ENCODE measurements around the gene IKZF3. TPM values are rescaled to one million over a fixed set of nuclear protein-coding genes. Genes with fewer than 3 reads are reported as not detected.

Gene IKZF3
- total and polyA plus RNA-seq, 8 donors = 0.56 to 5.4 (median 1.1) TPM; not detected in 1

- H3K4me3 ChIP-seq = peak overlapping the region; percentile 64 to 72 (median 66)
- peak overlapping the region; percentile 91 to 96 (median 96) for H3K27ac ChIP-seq
- TF ChIP-seq CTCF (IDR thresholded peaks at IDR 0.05) = no peak
- no peak for TF ChIP-seq POLR2A (IDR thresholded peaks at IDR 0.05)
- TF ChIP-seq POLR2AphosphoS5 (IDR thresholded peaks at IDR 0.05) = peak in 2 of 3 donors; percentile 3 to 31
- H3K36me3 ChIP-seq = no peaks in the 10 kb centered on the region
- H3K4me1 ChIP-seq = peaks cover 6 to 36% (median 24%) of the 10 kb centered on the region in 4 donors
- intact Hi-C loops (cut with DNase I; ENCODE audit: low total_unique reads) = loop anchor here (5.0 kb wide), 1 partner anchor 126 kb away; the partner anchor contains the start of gene PPP1R1B
- WGBS, 5 donors = 6 to 29% (median 8%) methylated on average over 13 to 55 of the region's 55 CpGs
- H3K9me3 ChIP-seq = no peaks in the 10 kb centered on the region
- no peaks in the 10 kb centered on the region for H3K27me3 ChIP-seq
- peak; percentile 67 to 83 for DNase-seq
Measured at GRCh38 chr17:39753514-39754160, 110.5 kb downstream of the IKZF3 start.

DNA sequence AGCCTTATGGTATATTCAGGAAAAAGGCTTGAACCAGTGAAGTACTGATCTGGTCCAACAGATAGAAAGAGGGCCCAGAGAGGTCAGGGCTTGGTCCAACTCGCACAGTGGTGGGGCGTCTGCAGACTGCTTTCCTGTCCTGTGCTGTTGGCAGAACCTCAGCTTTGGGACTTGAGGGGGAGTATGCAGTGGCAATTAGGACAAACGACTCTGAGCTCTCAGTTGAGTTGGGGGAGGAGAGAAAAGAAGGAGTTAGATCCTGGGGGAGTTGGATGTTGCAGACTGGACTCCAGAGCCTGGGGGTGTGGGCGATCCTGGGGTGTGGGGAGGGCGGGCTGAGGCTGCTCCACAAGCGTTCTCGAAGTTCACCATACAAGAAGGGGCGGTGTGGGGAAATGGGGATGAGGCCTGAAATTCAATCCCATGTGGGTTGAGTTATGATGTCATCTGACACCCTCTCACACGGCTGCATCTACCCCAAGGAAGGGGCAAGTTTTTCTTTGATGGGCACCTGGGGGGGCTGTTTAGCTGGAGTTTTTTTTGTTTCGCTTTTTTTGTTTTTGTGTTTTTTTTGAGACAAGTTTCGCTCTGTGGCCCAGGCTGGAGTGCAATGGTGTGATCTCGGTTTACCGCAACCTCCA lies 111.8 kb downstream of the IKZF3 start:
- Histone ChIP-seq H3K27ac (no peak overlapping the region), H3K9me3 (no peaks in the 10 kb centered on the region), H3K4me3 (no peak overlapping the region), H3K36me3 (peaks cover 0 to 4% (median 4%) of the 10 kb centered on the region in 4 donors), H3K4me1 (peaks cover 6 to 36% (median 24%) of the 10 kb centered on the region in 4 donors), H3K27me3 (no peaks in the 10 kb centered on the region)
- TF ChIP-seq EP300 (IDR thresholded peaks at IDR 0.05) = no peak
- TF ChIP-seq CTCF (IDR thresholded peaks at IDR 0.05) = no peak
- peak in 1 of 2 donors; percentile 22 for DNase-seq
- intact Hi-C loops (cut with DNase I; ENCODE audit: low total_unique reads) = loop anchor here (5.0 kb wide), 1 partner anchor 125 kb away; the partner anchor contains the start of gene PPP1R1B
- 80 to 83% (median 81%) methylated on average over 13 of the region's 13 CpGs for WGBS, 5 donors

- intact Hi-C loops (cut with DNase I; ENCODE audit: low total_unique reads) = loop anchor here (5.0 kb wide), 1 partner anchor 124 kb away; the partner anchor contains the start of gene PPP1R1B
- Histone ChIP-seq H3K27me3 (no peaks in the 10 kb centered on the region), H3K4me1 (peaks cover 6 to 36% (median 24%) of the 10 kb centered on the region in 4 donors), H3K27ac (no peak overlapping the region), H3K4me3 (no peak overlapping the region), H3K9me3 (no peaks in the 10 kb centered on the region), H3K36me3 (peaks cover 0 to 11% (median 11%) of the 10 kb centered on the region in 4 donors)
- WGBS, 5 donors = 45 to 65% (median 47%) methylated on average over 9 to 10 of the region's 10 CpGs
- no peak for TF ChIP-seq CTCF (IDR thresholded peaks at IDR 0.05)
- no peak for TF ChIP-seq POLR2AphosphoS5 (IDR thresholded peaks at IDR 0.05)
- TF ChIP-seq EP300 (IDR thresholded peaks at IDR 0.05) = no peak
- TF ChIP-seq POLR2A (IDR thresholded peaks at IDR 0.05) = no peak
- DNase-seq = no peak
Measured at GRCh38 chr17:39751637-39752036, 112.5 kb downstream of the IKZF3 start.

DNA sequence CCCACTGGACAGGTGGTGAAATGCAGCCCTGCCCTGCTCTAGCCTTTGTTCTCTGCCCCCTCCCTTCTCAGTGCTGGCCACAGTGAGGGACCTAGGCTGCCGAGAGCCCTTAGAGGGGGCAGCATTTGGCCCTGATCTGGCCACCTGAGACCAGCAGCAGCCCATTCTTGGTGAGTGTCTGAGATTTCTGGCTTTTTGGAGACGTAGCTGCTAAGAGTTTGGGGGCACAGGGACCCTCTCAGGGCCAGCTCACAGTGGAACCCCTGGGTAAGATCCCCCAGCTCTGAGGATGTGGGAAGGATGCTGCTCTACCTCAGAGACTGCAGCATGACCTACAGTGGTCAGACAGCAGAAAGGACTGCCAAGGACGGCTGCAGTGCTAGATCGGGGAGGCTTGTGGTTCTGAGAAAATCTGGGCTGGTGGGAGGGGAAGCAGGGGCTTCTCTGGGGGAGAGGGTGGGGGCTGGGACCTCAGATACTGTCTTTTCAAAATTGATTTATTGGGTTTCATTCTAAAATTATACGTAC lies 113.0 kb downstream of the IKZF3 start:
- H3K36me3 ChIP-seq = peaks cover 0 to 17% (median 16%) of the 10 kb centered on the region in 4 donors
- intact Hi-C loops (cut with DNase I; ENCODE audit: low total_unique reads) = loop anchor here (5.0 kb wide), 1 partner anchor 124 kb away; the partner anchor contains the start of gene PPP1R1B
- no peak overlapping the region for H3K4me3 ChIP-seq
- 59 to 77% (median 67%) methylated on average over 4 to 5 of the region's 5 CpGs for WGBS, 5 donors
- no peaks in the 10 kb centered on the region for H3K9me3 ChIP-seq
- H3K27ac ChIP-seq = no peak overlapping the region
- H3K4me1 ChIP-seq = peaks cover 6 to 36% (median 24%) of the 10 kb centered on the region in 4 donors
- H3K27me3 ChIP-seq = no peaks in the 10 kb centered on the region
- DNase-seq = no peak
- TF ChIP-seq POLR2A (IDR thresholded peaks at IDR 0.05) = no peak
- no peak for TF ChIP-seq CTCF (IDR thresholded peaks at IDR 0.05)
- TF ChIP-seq POLR2AphosphoS5 (IDR thresholded peaks at IDR 0.05) = no peak
- no peak for TF ChIP-seq EP300 (IDR thresholded peaks at IDR 0.05)

Measured in stomach (tissue), 9 donors.